ENCODE results near the gene GUK1. TPM values are rescaled to one million over a fixed set of nuclear protein-coding genes. Genes with fewer than 3 reads are reported as not detected.

The GUK1 gene
- total and polyA plus RNA-seq, 7 donors: 90.2 to 271 (median 122) TPM

DNA sequence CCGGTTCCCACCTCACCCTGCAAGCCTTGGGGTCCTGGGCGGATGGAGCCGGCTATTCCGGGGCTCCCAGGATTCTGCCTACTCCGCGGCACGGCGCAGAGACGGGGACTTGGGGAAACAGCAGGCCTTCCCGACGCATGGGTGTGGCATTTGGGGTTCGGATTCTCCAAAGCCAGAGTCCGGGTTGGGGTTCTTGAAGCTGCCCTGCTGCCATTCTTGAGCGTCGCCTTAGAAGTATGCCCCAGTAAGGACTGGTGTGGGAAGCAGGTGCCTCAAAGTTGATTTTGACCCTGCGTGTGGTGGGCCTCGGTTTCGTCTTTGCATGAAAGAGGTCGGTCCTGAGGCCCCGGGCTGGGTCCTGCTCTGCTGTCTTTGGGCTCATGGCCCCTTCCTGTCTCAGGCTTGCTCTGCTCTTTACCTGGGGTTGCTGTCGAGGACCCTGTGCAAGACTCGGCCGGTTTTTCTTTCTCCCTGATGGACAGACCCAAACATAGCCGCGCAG is 696 bp downstream of the GUK1 start:
- intact Hi-C loops (cut with DNase I): loop anchor here in 1 of 2 donors (1.0 kb wide), 1 partner anchor 22 kb away; no protein-coding TSS in a partner anchor
- peaks cover 30% of the 10 kb centered on the region for H3K4me1 ChIP-seq
- DNase-seq (no peak), ATAC-seq (no peak)
- H3K9me3 ChIP-seq: no peaks in the 10 kb centered on the region
- H3K27ac ChIP-seq: peak overlapping the region; percentile 97
- no peak for TF ChIP-seq CTCF (IDR thresholded peaks at IDR 0.05)
- 4 to 8% (median 5%) methylated on average over 25 of the region's 25 CpGs for WGBS, 3 donors
- peak overlapping the region; percentile 89 for H3K4me3 ChIP-seq
- no peaks in the 10 kb centered on the region for H3K27me3 ChIP-seq (ENCODE audit: insufficient read depth in 3 of 3, low read length in 2 of 3)
- peaks cover 2 to 4% of the 10 kb centered on the region in 2 donors for H3K36me3 ChIP-seq (ENCODE audit: insufficient read depth in 1 of 2, low read depth in 1 of 2)

GRCh38 chr1:228141226-228142044 is 1.4 kb downstream of the GUK1 start:
- peak overlapping the region; percentile 97 for H3K27ac ChIP-seq
- ATAC-seq: peak in 1 of 4 donors; percentile 7
- intact Hi-C loops (cut with DNase I): no loop called here
- peak overlapping the region; percentile 89 for H3K4me3 ChIP-seq
- DNase-seq: peak; percentile 72 to 74
- H3K36me3 ChIP-seq (ENCODE audit: insufficient read depth in 1 of 2, low read depth in 1 of 2): peaks cover 4 to 8% of the 10 kb centered on the region in 2 donors
- no peaks in the 10 kb centered on the region for H3K27me3 ChIP-seq (ENCODE audit: insufficient read depth in 3 of 3, low read length in 2 of 3)
- H3K9me3 ChIP-seq: no peaks in the 10 kb centered on the region
- TF ChIP-seq CTCF (IDR thresholded peaks at IDR 0.05): no peak
- 10 to 26% (median 17%) methylated on average over 27 of the region's 27 CpGs for WGBS, 3 donors
- H3K4me1 ChIP-seq: peaks cover 30% of the 10 kb centered on the region

- peak overlapping the region; percentile 89 for H3K4me3 ChIP-seq
- 35 to 53% (median 39%) methylated on average over 15 to 16 of the region's 16 CpGs for WGBS, 3 donors
- TF ChIP-seq CTCF (IDR thresholded peaks at IDR 0.05): no peak
Observed at GRCh38 chr1:228142155-228142691, 2.1 kb downstream of the GUK1 start.

DNA sequence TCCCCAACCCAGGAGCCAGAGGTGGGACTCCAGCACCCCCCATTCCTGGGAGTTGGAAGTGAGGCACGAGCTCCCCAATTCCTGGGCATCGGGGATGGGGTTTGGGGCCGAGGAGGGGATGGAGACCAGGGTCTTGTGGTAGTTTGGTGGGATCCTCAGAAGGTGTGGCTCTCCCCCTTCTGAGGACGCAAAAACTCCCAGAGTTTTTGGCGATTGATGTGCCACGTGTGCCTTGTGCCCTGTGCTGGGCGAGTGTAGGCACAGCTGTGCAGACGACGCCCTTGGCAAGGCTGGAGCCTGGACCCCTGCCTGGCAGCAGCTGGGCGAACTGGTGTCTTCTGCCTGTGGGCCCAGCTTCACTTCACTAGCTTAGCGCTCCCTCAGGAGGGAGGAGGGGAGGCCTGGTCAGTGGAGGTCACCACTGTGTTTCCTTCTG is 2.6 kb downstream of the GUK1 start:
- ATAC-seq (no peak), DNase-seq (peak in 1 of 2 donors; percentile 50)
- Histone ChIP-seq H3K4me3 (peak overlapping the region; percentile 89), H3K9me3 (no peaks in the 10 kb centered on the region), H3K27ac (peak overlapping the region; percentile 97), H3K4me1 (peaks cover 30% of the 10 kb centered on the region), H3K27me3 (ENCODE audit: insufficient read depth in 3 of 3, low read length in 2 of 3) (no peaks in the 10 kb centered on the region), H3K36me3 (ENCODE audit: insufficient read depth in 1 of 2, low read depth in 1 of 2) (peaks cover 7 to 21% of the 10 kb centered on the region in 2 donors)
- intact Hi-C loops (cut with DNase I): no loop called here
- no peak for TF ChIP-seq CTCF (IDR thresholded peaks at IDR 0.05)
- WGBS, 3 donors: 42 to 59% (median 44%) methylated on average over 11 of the region's 11 CpGs

More at GRCh38 chr1:228142155-228142691, 2.1 kb downstream of the GUK1 start:
- no peaks in the 10 kb centered on the region for H3K27me3 ChIP-seq (ENCODE audit: insufficient read depth in 3 of 3, low read length in 2 of 3)
- intact Hi-C loops (cut with DNase I): no loop called here
- peak in 1 of 2 donors; percentile 53 for DNase-seq
- no peak for ATAC-seq
- peak overlapping the region; percentile 97 for H3K27ac ChIP-seq
- H3K36me3 ChIP-seq (ENCODE audit: insufficient read depth in 1 of 2, low read depth in 1 of 2): peaks cover 7 to 16% of the 10 kb centered on the region in 2 donors
- H3K9me3 ChIP-seq: no peaks in the 10 kb centered on the region
- H3K4me1 ChIP-seq: peaks cover 30% of the 10 kb centered on the region

Measured in psoas muscle (tissue), 8 donors.